Measurements from ENCODE around the gene SLC35F3.

Gene SLC35F3

GRCh38 chr1:233907151-233907550 lies 2.7 kb downstream of the SLC35F3 start:
- TF ChIP-seq CTCF (IDR thresholded peaks at IDR 0.05; ENCODE audit: extremely low read depth, insufficient read depth, missing control alignments): no peak
- in situ Hi-C loops (cut with MboI; ENCODE audit: low pct_unique_long_range_greater_than_20kb, low sequenced_read_pairs, unreplicated experiment): no loop called here
- no peak for DNase-seq (ENCODE audit: low spot score)

- in situ Hi-C loops (cut with MboI; ENCODE audit: low pct_unique_long_range_greater_than_20kb, low sequenced_read_pairs, unreplicated experiment): no loop called here
- no peak for DNase-seq (ENCODE audit: low spot score)
- no peak for TF ChIP-seq CTCF (IDR thresholded peaks at IDR 0.05; ENCODE audit: extremely low read depth, insufficient read depth, missing control alignments)
Measured at GRCh38 chr1:233908092-233908491, 3.6 kb downstream of the SLC35F3 start.

GRCh38 chr1:233909195-233909594 lies 4.7 kb downstream of the SLC35F3 start:
- DNase-seq (ENCODE audit: low spot score): no peak
- no peak for TF ChIP-seq CTCF (IDR thresholded peaks at IDR 0.05; ENCODE audit: extremely low read depth, insufficient read depth, missing control alignments)
- in situ Hi-C loops (cut with MboI; ENCODE audit: low pct_unique_long_range_greater_than_20kb, low sequenced_read_pairs, unreplicated experiment): no loop called here

GRCh38 chr1:233912447-233912846 lies 8.0 kb downstream of the SLC35F3 start:
- TF ChIP-seq CTCF (IDR thresholded peaks at IDR 0.05; ENCODE audit: extremely low read depth, insufficient read depth, missing control alignments): no peak
- DNase-seq (ENCODE audit: low spot score): no peak
- in situ Hi-C loops (cut with MboI; ENCODE audit: low pct_unique_long_range_greater_than_20kb, low sequenced_read_pairs, unreplicated experiment): no loop called here

GRCh38 chr1:233912909-233913308 lies 8.4 kb downstream of the SLC35F3 start:
- no peak for TF ChIP-seq CTCF (IDR thresholded peaks at IDR 0.05; ENCODE audit: extremely low read depth, insufficient read depth, missing control alignments)
- DNase-seq (ENCODE audit: low spot score): no peak
- in situ Hi-C loops (cut with MboI; ENCODE audit: low pct_unique_long_range_greater_than_20kb, low sequenced_read_pairs, unreplicated experiment): no loop called here

GRCh38 chr1:233916706-233917105 lies 12.2 kb downstream of the SLC35F3 start:
- no peak for DNase-seq (ENCODE audit: low spot score)
- in situ Hi-C loops (cut with MboI; ENCODE audit: low pct_unique_long_range_greater_than_20kb, low sequenced_read_pairs, unreplicated experiment): no loop called here
- no peak for TF ChIP-seq CTCF (IDR thresholded peaks at IDR 0.05; ENCODE audit: extremely low read depth, insufficient read depth, missing control alignments)

GRCh38 chr1:233919786-233920185 lies 15.3 kb downstream of the SLC35F3 start:
- no peak for TF ChIP-seq CTCF (IDR thresholded peaks at IDR 0.05; ENCODE audit: extremely low read depth, insufficient read depth, missing control alignments)
- in situ Hi-C loops (cut with MboI; ENCODE audit: low pct_unique_long_range_greater_than_20kb, low sequenced_read_pairs, unreplicated experiment): no loop called here
- no peak for DNase-seq (ENCODE audit: low spot score)
